GM11168 (cell line): ENCODE measurements around the gene SELENON.

Source experiments
- in situ Hi-C: fragments of 300-500 bp; cut with MboI; formaldehyde crosslinking; loops from one replicate; pipeline ENCODE4 v1.12.0; 2022; ENCODE audit warnings: low sequenced_read_pairs; ENCODE audit not compliant: unreplicated experiment

Gene SELENON

DNA sequence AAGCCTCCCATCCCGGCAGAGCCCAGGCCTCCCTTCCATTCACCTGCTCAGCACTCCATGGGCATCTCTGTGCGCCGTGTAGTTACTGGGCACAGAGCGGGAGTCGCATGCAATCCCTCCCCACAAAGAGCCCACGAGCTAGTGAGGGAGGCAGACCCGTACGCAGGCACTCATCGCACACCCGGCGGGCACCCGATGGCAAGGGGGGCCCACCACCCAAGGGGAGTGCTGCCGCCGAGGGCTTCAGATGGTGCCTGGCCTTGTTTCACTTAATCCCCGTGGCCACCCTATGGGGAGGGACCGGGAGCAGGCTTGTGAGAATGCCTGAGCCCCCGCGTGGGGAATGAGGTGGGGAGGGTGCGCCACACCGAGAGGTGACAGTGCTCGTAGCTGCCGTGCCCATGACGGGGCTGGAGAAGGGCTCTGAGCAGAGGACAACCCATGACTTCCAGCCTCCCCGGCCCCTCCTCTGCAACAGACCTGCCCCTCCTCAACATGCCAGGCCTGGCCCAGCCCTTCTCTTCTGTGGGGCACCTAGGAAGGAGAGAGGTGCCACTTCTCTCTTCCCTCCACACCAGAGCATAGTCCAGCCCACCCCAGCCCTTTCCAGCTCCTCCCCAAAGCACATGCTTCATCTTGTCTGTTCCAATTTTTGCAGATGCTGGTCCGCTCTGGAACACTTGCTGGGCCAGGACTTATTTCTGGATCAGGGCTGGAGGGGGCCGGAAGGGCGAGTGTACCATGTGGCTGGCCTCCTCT lies 30.2 kb upstream of the SELENON start:
- in situ Hi-C loops: no loop called here

- in situ Hi-C loops: no loop called here
Observed at GRCh38 chr1:25770541-25771220, 29.3 kb upstream of the SELENON start.

DNA sequence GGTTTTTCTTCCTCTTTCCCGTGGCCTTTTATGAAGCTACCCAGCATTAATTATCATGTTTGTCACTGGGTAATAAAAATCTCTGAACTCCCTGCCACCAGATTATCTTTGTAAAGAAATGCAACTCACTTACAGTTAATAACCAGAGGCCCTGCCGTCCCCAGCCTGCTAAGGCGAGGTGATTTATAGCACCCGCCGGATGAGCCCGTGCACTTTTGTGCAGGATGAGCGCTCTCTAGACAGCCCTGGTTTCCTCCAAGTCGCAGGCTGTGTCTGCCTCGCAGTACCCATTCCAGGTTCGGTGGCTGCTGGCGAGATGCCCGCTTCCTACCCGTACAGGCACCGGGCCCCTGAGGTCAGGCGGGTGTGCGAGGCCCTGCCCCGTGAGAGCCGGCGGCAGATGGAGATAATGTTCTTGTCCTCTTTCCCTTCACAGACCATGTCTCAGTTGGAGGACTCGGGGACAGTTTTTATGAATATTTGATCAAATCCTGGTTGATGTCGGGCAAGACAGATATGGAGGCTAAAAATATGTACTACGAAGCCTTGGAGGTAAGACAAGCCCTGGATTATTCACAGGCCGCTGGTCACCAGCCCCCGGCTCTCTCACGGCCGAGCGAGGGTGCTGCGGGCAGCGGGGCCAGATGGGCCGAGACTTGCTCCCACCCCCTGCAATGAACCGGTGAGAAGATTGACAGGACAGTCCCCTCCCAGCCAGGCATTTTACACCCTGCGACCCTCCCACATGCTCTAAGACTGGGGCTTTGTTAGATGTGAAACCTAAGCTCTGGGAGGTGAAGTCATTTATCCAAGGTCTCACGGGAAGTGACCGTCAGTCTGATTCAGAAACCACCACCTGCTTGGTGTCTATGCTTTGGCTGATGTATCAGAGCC lies 28.5 kb upstream of the SELENON start:
- in situ Hi-C loops: no loop called here

DNA sequence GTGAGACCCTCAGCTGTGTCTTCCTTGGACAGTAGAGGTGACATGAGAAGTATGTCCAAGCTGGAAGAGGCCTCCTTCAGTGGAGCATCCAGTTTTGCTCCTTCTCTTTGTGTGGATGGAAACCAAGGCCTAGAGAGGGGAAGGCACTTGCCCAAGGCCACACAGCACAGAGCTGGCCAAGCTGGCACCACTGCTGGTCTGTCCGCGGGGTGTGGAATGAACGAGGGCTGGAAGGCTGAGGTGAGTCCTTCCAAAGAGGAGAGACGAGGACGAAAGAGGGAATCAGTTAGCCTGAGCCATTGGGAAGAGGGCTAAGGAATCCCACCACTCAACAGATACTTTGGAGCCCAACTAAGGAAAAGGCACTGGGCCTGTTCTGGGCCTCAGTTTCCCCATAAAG lies 27.8 kb upstream of the SELENON start:
- in situ Hi-C loops: no loop called here

DNA sequence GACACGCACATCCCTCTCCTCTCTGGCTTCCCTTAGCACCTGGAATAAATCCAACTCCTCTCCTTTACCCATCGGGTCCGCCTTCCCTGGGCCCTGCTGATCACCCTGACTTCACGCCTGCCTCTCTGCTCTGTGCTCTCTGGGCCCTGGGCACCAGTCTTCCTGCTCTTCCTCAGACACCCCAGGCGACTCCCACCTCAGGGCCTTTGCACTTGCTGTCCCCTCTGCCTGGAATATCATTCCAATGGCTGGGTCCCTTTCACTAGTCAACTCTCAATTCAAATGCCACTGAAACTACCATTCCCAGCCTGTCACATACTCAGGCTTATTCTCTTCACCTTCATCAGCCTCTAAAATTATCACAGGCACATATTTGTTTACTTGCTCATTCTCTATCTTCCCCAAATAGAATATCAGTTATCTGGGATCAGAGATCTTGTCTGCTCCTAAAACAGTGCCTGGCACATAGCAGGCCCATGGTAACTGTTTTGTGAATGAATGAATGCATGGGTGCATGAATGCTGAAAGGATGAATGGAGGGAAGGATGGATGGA lies 27.2 kb upstream of the SELENON start:
- in situ Hi-C loops: no loop called here

GRCh38 chr1:25773441-25774125 lies 26.4 kb upstream of the SELENON start:
- in situ Hi-C loops: no loop called here

DNA sequence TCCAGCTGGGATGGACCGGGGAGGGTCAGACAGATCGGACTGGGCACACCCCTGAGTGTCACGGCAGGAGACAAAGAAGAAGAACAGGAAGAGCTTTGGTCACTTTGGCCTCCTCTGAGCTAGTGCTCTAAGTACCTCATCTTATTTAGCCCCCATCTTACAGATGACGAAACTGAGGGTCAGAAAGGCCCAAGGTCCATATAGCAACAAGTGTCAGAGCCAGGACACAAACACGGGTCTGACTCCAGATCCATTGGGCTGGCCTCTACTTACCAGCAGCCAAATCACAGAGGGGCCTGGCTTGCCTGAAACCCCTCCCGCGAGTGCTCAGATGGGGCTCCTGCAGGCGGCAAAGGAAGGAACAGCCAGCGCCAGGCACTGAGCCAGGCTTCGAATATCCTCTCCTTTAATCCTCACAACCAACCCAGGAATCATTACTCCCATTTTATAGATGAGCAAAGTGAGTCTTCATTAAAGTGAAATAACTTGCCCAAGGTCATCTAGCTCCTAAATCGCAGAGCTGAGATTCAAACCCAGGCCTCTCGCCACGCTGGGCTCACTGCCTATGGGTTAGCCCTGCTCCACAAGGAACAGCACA lies 25.7 kb upstream of the SELENON start:
- in situ Hi-C loops: no loop called here

DNA sequence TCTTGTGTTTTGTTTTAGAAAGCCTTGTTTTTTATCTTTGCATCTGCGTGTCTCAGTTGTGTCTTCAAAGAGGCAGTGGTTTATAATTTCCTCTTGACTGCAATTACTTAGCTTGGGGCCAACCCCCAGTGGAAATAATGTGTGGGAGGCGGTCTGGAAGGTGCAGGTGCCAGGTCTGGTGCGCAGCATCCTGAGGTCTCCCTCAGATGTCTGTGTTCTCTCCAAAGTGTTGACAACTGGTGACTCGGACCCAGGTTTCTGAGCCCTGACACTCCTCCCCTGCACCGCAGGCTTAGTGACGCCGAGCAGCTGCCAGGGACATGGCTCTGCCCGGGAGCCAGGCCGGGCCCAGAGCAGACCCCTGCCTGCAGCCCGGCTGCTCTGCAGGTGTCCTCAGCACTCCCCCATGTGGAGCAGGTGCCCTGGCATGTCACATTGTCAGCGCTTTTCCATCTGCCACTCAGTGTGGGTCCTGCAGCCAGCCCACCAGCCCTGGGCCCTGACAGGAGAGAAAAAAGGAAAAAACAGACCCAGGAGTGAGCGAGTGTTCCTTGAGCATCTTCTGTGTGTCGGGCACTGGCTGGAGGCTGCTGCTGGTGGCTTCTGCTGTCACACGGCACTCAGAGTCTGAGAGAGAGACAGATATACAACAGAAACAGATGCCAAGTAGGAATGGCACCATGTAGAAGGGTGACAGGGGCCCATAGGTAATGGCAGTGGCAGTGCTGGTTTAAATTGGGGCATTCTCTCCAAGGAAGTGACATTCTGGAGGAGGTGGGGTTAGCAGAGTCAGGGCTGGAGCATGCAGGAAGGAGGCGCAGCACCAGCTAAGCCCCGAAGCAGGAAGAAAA lies 24.8 kb upstream of the SELENON start:
- in situ Hi-C loops: no loop called here

DNA sequence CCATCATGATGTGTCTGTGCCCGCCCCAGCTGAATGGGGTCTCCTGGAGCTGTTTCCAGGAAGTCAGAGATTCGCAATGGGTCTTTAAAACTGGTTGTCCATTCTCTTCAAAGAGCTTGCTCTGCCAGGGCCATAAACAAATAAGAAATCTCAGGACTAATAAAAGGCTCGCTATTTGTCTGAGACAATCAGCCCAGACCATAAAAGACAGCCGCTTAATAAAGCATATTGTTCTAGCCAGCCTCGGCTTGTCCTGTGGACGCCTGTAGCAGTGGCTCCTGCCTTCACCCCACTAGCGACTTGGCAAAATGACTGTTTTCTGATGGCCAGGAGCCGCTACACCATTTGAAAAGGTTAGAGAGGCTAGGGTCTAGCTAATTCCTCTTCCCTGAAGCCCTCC lies 20.6 kb upstream of the SELENON start:
- in situ Hi-C loops: no loop called here

GRCh38 chr1:25779894-25780293 lies 20.1 kb upstream of the SELENON start:
- in situ Hi-C loops: no loop called here

DNA sequence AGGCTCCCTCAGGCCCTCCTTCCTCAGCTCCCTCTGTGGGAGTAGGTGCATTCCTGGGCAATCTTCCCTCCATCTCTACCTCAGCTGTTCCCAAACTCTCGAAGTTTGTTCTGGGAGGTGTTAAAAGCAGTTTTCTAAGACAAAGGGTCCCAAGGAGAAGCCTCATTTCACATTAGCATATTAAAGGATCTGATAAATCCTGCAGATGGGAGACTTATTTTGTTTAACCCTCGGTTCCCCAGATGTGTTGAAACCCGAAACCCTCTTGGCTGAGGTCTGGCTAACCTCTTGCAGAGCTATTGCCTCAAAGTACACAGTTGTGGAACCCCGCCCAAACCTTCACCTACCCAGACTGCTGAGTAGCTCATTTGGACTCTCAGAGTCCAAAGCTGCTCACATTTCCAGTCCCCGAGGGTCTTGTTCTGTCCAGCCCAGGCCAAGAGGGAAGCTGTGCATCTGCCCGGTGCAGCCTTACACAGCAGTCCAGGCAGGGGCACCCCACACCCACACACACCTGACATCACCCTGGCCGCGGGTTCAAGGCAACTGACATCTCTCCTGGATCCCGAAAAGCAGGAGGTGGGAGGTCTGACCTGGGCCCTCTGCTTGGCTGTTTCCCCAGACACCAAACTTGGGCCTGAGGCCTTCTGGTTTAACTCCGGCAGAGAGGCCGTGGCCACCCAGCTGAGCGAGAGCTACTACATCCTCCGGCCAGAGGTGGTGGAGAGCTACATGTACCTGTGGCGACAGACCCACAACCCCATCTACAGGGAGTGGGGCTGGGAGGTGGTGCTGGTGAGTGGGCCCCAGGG lies 19.5 kb upstream of the SELENON start:
- in situ Hi-C loops: no loop called here

- in situ Hi-C loops: no loop called here
Observed at GRCh38 chr1:25781130-25781433, 18.9 kb upstream of the SELENON start.

DNA sequence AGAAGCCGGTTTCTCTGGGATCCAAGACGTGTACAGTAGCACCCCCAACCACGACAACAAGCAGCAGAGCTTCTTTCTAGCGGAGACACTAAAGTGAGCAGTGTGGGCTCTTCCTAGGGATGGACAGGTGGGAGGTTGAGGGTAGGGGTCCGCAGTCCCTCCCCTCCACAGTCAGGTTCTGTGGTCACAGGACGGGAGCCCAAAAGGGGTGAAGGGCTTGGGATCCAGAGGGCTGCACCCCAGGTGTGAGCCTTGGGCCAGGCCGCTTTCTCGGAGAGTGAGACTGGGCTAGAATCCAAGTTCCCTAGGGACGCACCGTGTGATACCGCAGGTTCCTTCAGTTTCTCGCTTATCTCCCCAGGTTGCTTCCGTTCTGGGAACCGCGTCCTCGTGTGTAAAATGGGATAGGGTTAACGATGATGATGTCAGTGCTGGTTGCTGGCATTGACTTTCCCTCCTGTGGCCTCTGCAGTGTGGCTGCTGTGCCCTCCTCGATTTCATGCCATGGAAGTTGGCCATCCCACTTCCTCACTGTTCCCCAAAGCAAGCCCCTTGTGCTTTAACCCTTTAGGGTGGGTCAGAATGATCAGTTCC lies 17.3 kb upstream of the SELENON start:
- in situ Hi-C loops: no loop called here

DNA sequence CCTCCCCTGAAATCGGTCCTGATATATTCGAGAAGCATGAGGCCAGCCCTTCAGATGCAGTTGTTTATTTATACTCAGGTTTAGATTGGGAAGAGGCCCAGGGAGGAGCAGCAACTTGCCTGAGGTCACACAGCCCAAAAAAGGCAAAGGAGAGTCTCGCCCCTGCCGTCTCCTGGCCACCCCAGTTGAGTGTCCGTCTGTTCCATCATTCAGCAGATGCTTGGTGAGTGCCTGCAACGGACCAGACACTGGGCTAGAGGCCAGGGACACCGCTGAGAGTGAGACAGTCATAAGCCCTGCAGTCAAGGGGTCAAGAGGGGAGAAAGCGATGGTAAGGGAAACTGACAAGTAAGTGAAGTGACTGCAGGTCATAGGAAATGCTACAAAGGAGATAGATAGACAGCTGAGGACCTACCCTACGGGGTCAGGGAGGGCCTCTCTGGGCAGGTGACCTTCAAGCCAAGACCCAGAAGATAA lies 15.4 kb upstream of the SELENON start:
- in situ Hi-C loops: no loop called here

- in situ Hi-C loops: no loop called here
Observed at GRCh38 chr1:25785333-25786067, 14.5 kb upstream of the SELENON start.

GRCh38 chr1:25786887-25787759 lies 12.9 kb upstream of the SELENON start:
- in situ Hi-C loops: no loop called here
